ENCODE measurements around the gene MEIS2.

- no peak for TF ChIP-seq CTCF (IDR thresholded peaks at IDR 0.05; ENCODE audit: borderline replicate concordance, extremely low read depth, low read length, poor library complexity, severe bottlenecking)
- no peak for TF ChIP-seq EZH2 (IDR thresholded peaks at IDR 0.05; ENCODE audit: borderline replicate concordance, low read depth, low read length, severe bottlenecking)
Measured at GRCh38 chr15:36925049-36925448, 175.3 kb downstream of the MEIS2 start.

Measured in DND-41 (cell line).